ENCODE results near the gene SLC22A17. TPM values are rescaled to one million over a fixed set of nuclear protein-coding genes. Genes with fewer than 3 reads are reported as not detected.

Gene SLC22A17
- total RNA-seq, 1 donor from 2014 or later: 158 TPM

DNA sequence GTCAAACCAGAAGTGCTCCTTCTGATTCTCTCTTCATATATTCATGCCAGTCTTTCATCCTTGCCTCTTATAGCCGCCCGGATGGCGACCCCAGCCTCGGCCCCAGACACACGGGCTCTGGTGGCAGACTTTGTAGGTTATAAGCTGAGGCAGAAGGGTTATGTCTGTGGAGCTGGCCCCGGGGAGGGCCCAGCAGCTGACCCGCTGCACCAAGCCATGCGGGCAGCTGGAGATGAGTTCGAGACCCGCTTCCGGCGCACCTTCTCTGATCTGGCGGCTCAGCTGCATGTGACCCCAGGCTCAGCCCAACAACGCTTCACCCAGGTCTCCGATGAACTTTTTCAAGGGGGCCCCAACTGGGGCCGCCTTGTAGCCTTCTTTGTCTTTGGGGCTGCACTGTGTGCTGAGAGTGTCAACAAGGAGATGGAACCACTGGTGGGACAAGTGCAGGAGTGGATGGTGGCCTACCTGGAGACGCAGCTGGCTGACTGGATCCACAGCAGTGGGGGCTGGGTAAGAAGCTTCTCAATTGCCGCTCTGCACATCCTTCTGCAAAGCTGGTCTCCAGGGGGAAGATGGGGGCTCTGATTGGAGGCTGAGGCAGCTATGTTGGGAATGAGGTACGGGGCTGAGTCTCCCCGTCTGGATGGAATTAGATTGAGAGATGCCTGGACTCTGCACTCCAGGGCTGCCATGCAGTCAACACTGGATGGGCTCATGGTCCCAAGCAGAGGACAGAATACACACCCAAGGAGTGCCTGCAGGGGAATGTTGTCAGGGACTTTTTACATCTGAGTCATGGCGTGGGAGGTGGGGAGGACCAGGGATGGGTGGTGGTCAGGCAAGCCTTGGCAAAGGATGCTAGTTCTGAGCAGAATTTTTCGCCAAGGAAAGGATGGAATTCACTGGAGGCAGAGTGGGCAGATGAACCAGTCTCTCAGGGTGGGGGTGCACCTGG lies 44.7 kb downstream of the SLC22A17 start:
- DNase-seq: no peak

DNA sequence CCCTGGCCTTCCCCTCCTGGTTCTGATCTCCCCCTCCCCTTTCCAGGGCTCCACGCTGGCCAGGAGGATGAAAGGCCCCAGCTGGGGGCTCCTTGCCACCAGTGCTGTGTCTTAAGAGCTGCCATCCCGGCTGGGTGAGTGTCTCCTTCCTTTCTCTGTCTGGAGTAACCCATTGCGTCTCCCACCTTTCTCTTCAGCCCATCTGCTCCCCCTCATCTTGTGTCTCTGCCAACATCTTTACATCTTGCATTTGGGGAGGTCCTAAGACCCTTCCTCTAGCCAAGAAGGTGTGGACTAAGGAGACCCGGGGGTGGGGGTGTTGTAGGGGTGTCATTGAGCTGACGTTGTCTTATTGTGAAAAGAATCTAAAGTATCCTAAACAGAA lies 45.5 kb downstream of the SLC22A17 start:
- DNase-seq: no peak

DNA sequence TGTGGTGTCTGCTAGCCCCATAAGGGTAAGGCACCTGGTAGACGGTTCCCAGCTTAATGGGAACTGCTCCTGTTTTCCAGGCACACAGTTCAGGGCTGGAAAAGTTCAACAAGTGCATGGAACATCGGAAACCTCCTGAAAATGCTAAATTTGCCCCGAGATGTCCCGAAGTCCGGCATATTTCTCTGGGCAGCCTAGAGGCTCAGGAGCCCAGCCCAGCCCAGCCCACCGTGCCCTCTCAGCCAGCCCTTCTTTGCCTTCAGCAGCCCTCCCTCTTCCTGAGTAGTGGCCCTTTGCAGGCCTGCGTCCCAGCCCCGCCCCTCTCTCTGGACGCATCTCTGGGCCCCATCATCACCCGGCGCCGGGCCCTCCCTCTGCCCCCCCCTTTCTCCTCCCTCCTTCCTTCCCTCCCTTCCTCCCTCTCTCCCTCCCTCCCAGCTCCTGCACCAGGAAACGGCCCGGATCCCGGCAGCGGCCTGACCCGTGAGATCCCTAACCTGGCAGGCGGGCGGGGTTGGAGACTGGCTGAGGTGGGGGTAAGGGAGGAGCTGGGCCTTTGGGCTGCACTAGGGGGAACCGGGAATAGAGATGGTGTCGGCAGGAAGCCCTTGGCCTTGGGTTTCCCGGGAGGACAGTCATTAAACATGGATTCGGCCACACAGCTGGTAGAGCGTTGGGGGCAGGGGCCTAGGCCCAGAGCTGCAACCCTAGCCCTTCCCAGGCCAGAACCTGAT lies 46.1 kb downstream of the SLC22A17 start, which contains the start of gene BCL2L2:
BCL2L2 (plus strand) TSS at position 422 of the 734 bp plus-strand sequence. CDS start 935 bp downstream, outside the sequence.
- peak; percentile 88 for DNase-seq

DNA sequence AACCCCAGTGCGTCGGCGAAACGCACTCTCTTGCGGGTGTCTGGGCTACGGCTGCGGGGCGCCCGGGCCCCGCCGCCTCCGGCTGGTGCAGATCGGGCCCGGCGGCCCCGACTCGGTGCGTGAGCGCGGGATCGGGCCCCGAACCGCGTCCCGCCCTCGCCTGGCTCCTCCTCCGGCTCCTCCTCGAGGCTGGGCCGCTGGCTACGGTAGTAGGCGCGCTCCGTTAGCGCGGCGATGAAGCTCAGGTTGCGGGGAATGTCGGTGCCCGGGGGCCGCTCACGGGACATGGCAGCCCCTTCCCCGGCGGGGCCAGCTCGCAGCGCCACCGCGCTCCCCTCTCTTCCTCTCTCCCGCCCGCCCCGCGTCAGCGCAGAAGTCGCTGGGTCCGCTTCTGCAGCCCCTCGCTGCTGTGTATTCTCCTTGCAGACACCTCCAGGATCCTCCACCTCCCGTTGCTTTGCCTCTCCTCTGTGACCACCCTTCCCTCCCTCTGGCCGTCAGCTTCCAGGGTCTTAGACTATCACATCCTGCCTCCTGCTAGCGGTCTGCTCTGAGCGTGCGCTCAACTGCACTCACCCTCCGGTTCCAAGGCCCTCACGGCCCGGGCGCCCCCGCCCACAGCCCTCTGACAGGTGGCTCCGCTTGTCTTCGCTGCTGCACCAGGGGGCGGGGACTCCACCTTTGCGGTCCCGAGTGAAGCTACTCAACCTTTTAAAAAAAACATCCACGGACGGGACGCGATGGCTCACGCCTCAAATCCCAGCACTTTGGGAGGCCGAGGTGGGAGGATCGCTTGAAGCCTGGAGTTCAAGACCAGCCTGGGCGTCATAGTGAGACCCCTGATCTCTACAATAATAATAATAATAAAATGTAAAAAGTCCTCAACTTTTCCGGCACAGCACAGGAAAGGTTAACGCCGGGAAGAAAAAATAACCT lies 50.1 kb downstream of the SLC22A17 start, which contains the start of gene PPP1R3E:
PPP1R3E (minus strand) TSS at position 570 of the 936 bp plus-strand sequence; CDS start at position 287, 283 bp downstream.
- peak; percentile 61 for DNase-seq

DNA sequence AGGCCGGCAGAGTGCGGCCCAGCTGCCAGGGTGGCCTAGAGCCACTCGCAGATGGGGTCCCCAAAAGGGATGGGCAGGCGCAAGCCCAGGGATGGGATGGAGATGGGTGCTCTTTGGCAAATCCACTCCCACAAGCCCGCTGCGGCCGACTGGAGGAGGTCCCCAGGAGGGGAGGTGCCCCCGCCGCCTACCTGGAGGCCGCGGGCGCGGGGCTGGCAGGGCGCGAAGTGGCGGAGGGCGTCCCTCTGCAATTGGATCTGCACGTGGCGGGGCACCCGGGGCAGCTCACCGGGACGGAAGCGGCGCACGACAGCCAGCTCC lies 50.8 kb downstream of the SLC22A17 start:
- DNase-seq: no peak

DNA sequence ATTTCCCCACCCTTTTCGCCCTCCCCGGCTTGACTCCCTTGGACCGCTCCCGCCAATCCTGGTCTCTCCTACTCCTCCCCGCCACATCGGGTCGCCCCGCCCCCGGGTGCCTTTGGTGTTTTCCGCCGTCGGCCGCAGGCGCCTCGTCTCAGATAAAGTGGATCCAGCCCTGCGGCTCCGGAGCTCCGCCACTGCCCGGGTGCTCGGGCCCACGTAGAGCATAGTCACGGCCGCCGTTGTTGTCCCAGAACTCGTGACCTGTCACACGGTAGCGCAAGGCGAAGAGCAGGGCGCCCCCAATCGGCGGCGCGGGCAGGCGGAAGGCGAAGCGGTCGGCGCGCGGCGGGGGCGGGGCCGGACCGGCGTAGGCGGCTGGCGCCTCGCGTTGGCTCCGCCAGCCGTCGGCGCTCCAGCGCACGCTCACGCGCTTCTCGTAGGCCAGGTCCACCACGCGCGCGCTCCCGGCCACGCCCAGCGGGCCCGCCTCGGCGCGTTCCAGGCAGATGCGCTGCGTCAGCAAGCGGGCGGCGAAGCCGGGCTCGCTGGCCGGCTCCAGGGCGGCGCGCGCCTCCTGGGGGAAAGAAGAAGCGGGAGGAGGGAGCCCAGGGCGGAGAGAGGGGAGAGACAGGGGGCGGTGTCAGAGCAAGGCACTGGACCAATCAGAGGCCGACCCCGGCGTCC lies 51.3 kb downstream of the SLC22A17 start:
- peak; percentile 98 for DNase-seq

DNA sequence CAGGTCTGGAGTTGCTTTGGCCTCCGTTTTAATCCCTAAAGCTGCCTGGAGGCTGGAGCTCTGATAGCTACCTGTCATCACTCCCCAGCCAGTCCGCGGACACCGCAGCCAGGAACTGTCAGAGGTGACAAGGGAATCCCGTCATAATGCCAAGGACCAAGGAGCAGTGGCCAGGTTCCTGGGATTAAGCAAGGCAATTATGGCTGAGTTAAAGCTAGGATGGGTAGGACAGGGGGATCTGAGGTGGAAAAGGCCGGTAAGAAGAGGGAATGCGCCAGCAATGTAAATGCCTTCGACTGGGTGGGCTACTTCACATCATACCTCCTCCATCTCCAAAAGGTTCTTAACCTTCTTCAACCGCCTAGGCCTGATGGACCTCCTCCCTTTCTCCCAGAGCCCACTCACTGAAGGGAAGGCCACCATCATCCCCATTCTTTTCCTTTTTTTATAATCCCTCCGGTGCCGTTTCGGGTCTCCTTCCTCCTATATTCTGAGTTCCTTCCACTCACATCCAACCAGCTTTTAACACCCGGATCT lies 51.9 kb downstream of the SLC22A17 start:
- peak; percentile 38 for DNase-seq

DNA sequence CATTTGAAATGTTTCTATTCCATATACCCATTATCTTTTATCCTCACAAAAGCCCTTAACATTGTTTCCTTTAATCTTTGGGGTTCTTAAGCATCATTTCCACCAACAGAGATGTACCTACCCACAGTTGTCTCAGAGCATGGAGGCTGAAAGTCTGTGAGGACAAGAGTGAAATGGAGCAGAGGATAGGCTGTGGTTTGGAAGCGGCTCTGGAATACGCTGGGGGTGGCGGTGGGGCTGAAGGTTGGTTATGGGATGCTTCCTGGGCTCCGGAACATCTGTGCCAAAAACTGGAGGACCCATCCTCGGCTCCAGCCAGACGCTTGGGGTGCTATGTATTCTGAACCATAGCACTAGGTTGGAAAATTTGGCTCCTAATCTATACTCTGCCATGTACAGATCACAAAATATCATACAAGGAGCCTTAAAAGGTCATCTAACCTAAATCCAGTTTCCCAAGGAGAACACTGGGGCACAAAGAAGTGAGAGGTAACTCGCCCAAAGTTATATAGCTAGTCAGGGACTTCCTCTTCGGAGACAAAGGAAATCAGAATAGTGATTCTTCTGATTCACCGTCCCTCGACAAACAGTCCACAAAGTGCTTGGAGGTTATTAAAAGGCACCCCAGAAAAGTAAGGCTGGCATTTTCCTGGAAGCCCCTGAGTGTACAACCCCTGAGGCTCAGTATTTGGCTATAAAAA lies 52.6 kb downstream of the SLC22A17 start:
- DNase-seq: no peak

DNA sequence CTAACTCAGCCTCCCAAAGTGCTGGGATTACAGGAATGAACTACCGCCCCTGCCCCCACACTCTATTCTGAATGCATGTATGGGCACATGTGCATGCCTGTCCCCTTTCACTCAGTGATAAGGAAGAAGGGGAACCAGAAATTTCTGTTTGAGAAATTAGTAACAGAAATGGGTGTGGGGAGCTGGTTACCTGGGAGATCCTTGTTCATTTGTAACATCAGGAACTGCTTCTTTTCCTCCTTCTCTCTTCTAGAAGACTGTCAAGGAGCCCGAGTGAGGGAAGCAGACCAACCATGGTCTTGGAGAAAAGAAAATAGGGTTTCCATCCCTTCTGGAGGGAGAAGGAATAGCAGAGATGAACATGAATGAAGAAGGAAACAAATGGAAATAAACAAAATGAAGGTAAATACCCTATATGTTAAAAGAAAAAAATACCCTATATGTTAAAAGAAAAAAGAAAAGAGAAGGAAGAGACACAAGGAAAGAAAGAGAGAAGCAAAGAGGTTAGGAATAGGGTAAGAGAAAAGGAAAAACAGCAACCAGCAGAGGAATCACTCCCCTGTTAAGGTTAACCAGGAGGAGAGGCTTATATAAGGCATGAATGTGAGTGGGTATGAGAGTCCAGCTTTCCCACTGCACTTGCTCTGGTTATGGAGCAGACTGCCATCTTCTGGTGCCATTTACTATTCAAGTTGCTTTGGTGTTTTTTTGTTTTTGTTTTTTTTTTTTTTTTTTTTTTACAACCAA lies 53.3 kb downstream of the SLC22A17 start:
- DNase-seq: no peak

DNA sequence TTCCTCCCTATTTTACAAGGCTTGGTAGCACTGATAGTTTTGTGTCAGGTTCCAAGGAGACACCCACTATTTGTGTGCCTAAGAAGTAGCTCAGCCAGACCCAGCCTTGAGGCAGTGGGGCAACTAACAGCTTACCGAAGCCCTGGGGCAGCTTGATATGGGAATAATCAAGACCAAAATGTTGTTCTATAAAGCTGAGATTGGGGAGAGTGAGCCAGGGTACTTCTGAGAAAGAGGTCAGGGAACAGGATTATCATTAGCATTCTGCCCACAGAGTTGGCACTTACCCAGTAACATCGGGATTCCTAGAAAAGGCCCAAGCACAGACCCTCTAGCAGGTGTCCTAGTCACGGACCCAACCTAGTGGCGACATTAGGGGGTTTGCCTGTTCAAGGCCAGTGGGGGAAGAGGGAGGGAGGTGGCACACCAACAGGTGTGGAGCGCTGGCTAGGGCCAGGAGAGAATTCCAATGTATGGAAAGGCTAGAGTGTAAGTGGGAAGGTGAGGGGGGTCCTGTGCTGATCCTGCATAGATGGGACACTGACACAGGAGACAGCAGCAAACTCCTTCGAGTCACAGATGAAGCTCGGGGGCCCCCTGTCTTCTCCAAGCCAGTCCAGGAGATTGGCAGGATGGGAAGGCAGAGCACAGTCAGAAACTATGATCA lies 54.9 kb downstream of the SLC22A17 start:
- no peak for DNase-seq

DNA sequence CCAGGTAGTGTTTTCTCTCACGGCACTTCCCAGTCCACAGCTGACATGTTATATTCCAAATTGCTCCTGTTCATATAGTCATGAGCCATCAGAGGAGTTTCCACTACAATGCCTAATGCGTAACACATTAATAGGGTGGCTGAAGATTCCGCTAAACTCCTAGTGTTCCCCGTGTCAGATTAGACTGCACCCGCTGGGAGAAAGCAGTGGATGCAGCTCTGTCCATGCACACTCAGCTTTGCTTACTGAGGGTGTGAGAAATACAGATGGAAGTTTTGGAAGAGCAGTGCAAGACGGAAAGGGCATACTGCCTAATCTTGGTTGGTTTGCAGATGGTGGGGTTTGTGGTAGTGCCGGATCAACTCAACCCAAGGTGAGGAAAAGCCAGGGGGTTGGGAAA lies 55.6 kb downstream of the SLC22A17 start:
- DNase-seq: no peak

Small RNA genes lying within 50 kb of the gene (small RNA-seq; reads per million reads assigned to genes)
- gene MIR208A: not detected

Other genes with a start within 250 kb of the SLC22A17 start
- not detected for gene CIROP, start 247.9 kb downstream of the SLC22A17 start, total RNA-seq
- gene CEBPE, start 233.6 kb downstream of the SLC22A17 start, total RNA-seq: 0.31 TPM
- 3.4 TPM for gene SLC7A8, start 169.2 kb downstream of the SLC22A17 start, total RNA-seq
- gene RNF212B, start 115.0 kb downstream of the SLC22A17 start, total RNA-seq: not detected
- 2.5 TPM for gene HOMEZ, start 66.8 kb downstream of the SLC22A17 start, total RNA-seq
- 5.8 TPM for gene PPP1R3E, start 50.0 kb downstream of the SLC22A17 start, total RNA-seq
- 17.8 TPM for gene BCL2L2, start 46.1 kb downstream of the SLC22A17 start, total RNA-seq
- gene PABPN1, start 31.4 kb downstream of the SLC22A17 start, total RNA-seq: 59.6 TPM
- 17.5 TPM for gene EFS, start 12.3 kb upstream of the SLC22A17 start, total RNA-seq
- not detected for gene IL25, start 19.9 kb upstream of the SLC22A17 start, total RNA-seq
- 0.62 TPM for gene CMTM5, start 24.2 kb upstream of the SLC22A17 start, total RNA-seq
- gene MYH6, start 55.4 kb upstream of the SLC22A17 start, total RNA-seq: not detected
- 0.31 TPM for gene MYH7, start 82.8 kb upstream of the SLC22A17 start, total RNA-seq
- gene NGDN, start 116.8 kb upstream of the SLC22A17 start, total RNA-seq: 49.1 TPM
- 1.2 TPM for gene ZFHX2, start 198.9 kb upstream of the SLC22A17 start, total RNA-seq
- 6.9 TPM for gene THTPA, start 203.4 kb upstream of the SLC22A17 start, total RNA-seq
- gene AP1G2, start 214.9 kb upstream of the SLC22A17 start, total RNA-seq: 10.0 TPM
- gene JPH4, start 225.9 kb upstream of the SLC22A17 start, total RNA-seq: 28.9 TPM